K562 (cell line): Measurements from ENCODE around the gene CFAP58. TPM values are rescaled to one million over a fixed set of nuclear protein-coding genes. Genes with fewer than 3 reads are reported as not detected.

Experiments
- ADNP ChIP-seq: fragments of 200-800 bp; sonication (Bioruptor generic); IDR thresholded peaks from 2 replicates; pipeline ENCODE4 v1.6.1; 2016; ENCODE audit warnings: missing genetic modification characterization, missing compliant biosample characterization
- ARID2 ChIP-seq: fragments of 450-650 bp; IDR thresholded peaks from 2 replicates; pipeline ENCODE4 v1.6.1; 2017; ENCODE audit warnings: antibody characterized with exemption, mild to moderate bottlenecking
- BACH1 ChIP-seq: fragments of 200-800 bp; sonication (Bioruptor generic); IDR thresholded peaks from 2 replicates; pipeline ENCODE4 v1.6.1; 2016; ENCODE audit warnings: missing genetic modification characterization, missing compliant biosample characterization
- CBFA2T3 ChIP-seq: fragments of 450-650 bp; IDR thresholded peaks from 2 replicates; pipeline ENCODE4 v1.6.1; 2017
- LCOR ChIP-seq: sonication (generic); formaldehyde crosslinking; IDR thresholded peaks from 2 replicates; pipeline ENCODE4 v1.8.0; 2022; ENCODE audit warnings: mild to moderate bottlenecking, missing genetic modification reagents
- RERE ChIP-seq: sonication (generic); formaldehyde crosslinking; IDR thresholded peaks from 2 replicates; pipeline ENCODE4 v1.8.0; 2023; ENCODE audit warnings: missing genetic modification reagents, mild to moderate bottlenecking, borderline replicate concordance
- STAT6 ChIP-seq: sonication (generic); formaldehyde crosslinking; IDR thresholded peaks from 2 replicates; pipeline ENCODE4 v1.8.1; 2023; ENCODE audit warnings: mild to moderate bottlenecking, missing genetic modification reagents
- TAF15 ChIP-seq: fragments of 200-400 bp; formaldehyde crosslinking; IDR thresholded peaks from 2 replicates; pipeline ENCODE4 v1.6.1; 2017; ENCODE audit warnings: mild to moderate bottlenecking, low read depth, low read length, moderate library complexity
- TAL1 ChIP-seq: fragments of 450-650 bp; IDR thresholded peaks from 2 replicates; pipeline ENCODE4 v1.6.1; 2016; ENCODE audit warnings: mild to moderate bottlenecking
- TCF7L2 ChIP-seq: fragments of 150-350 bp; IDR thresholded peaks from 2 replicates; pipeline ENCODE4 v1.6.1; 2016; ENCODE audit warnings: low read depth, mild to moderate bottlenecking, low read length, moderate library complexity
- ZFPM2 ChIP-seq: fragments of 250-450 bp; sonication (Bioruptor Pico); IDR thresholded peaks from 2 replicates; pipeline ENCODE4 v1.5.1; 2022; ENCODE audit warnings: mild to moderate bottlenecking
- ZNF124 ChIP-seq: sonication (generic); formaldehyde crosslinking; IDR thresholded peaks from 2 replicates; pipeline ENCODE4 v1.8.1; 2022; ENCODE audit warnings: missing genetic modification reagents
- ZNF232 ChIP-seq: sonication (generic); formaldehyde crosslinking; IDR thresholded peaks from 2 replicates; pipeline ENCODE4 v1.8.0; 2022; ENCODE audit warnings: mild to moderate bottlenecking, missing genetic modification reagents
- polyA plus RNA-seq, 8 experiments: library from polyadenylated mRNA; depleted of rRNA in 4 of 8; stranded (reverse) in 5 of 8; unstranded in 3 of 8; fragments of >200 nt; fragmentation: Nextera tagmentation in 2 of 8; fragmentation: Illumina TruSeq in 1 of 8; extraction: Ambion mirVana in 2 of 8; extraction: Trizol in 1 of 8; gene quantifications; 2 replicates each; pipeline versions ENCODE4 v1.2.1 to v1.2.3, GENCODE V29; 2011 to 2014; ENCODE audit warnings: inconsistent platforms in 1 of 8, missing spikeins in 1 of 8
- total RNA-seq, 7 experiments: library from RNA; depleted of rRNA in 6 of 7; stranded (reverse); fragments of >200 nt in 6 of 7; fragmentation: Illumina TruSeq in 2 of 7; extraction: Trizol in 2 of 7; gene quantifications; 2 replicates each; pipeline versions ENCODE4 v1.2.1 to v1.2.3, GENCODE V29; 2011 to 2021; ENCODE audit warnings: low replicate concordance in 1 of 7

The CFAP58 gene
- total and polyA plus RNA-seq, 9 of the 15 experiments (the other 6 are each of a cell fraction or from before 2014, with no cell fraction given) = 0.08 to 2.0 (median 0.71) TPM

- TF ChIP-seq STAT6 (CRISPR knock-in tag) (no peak), ADNP (tag) (no peak), ZFPM2 (CRISPR knock-in tag) (no peak), CBFA2T3 (peak; percentile 85), ARID2 (no peak), ZNF232 (no peak), LCOR (CRISPR knock-in tag) (no peak), ZNF124 (no peak), TAL1 (peak; percentile 69), RERE (no peak), TAF15 (no peak), TCF7L2 (no peak), BACH1 (no peak)
Observed at GRCh38 chr10:104332243-104333031, 21.2 kb upstream of the CFAP58 start (continued).
